HL-60 (cell line): ENCODE results near the gene ALOX12.

Experiments
- DNase-seq, 2 experiments: peaks; one replicate each; pipeline ENCODE4 v3.0.0-alpha.2; 2010 to 2020; ENCODE audit warnings: low read depth in 1 of 2, low spot score in 1 of 2
- H3K27ac ChIP-seq: fragments of 250-450 bp; sonication (Bioruptor Pico); replicated peaks from 2 replicates; pipeline ENCODE4 v1.5.1; 2020; ENCODE audit warnings: mild to moderate bottlenecking, moderate library complexity
- H3K27me3 ChIP-seq: fragments of 250-450 bp; sonication (Bioruptor Pico); 2 replicates; pipeline ENCODE4 v1.5.1; 2021; ENCODE audit warnings: mild to moderate bottlenecking, moderate library complexity; ENCODE audit not compliant: insufficient read depth, poor library complexity, severe bottlenecking
- H3K4me3 ChIP-seq: replicated peaks from 2 replicates; pipeline ENCODE4 v1.5.1; 2011; ENCODE audit warnings: mild to moderate bottlenecking, control low read depth, low read length; ENCODE audit not compliant: insufficient read depth
- CTCF ChIP-seq: IDR thresholded peaks from one replicate; pipeline ENCODE4 v1.5.1; 2011; ENCODE audit warnings: low read length, control low read depth, inconsistent platforms; ENCODE audit not compliant: insufficient read depth
- GABPA ChIP-seq: IDR thresholded peaks from 2 replicates; pipeline ENCODE4 v1.6.1; 2012; ENCODE audit warnings: low read depth
- POLR2AphosphoS5 ChIP-seq: IDR thresholded peaks from 2 replicates; pipeline ENCODE4 v1.6.1; 2012; ENCODE audit warnings: low read depth
- REST ChIP-seq: IDR thresholded peaks from 2 replicates; pipeline ENCODE4 v1.6.1; 2012; ENCODE audit warnings: low read depth; ENCODE audit not compliant: insufficient replicate concordance
- SPI1 ChIP-seq: IDR thresholded peaks from 2 replicates; pipeline ENCODE4 v1.6.1; 2012; ENCODE audit warnings: low read depth, mild to moderate bottlenecking, borderline replicate concordance

The ALOX12 gene

GRCh38 chr17:6997171-6997570 lies 1.3 kb downstream of the ALOX12 start:
- Histone ChIP-seq H3K27me3 (no peaks in the 10 kb centered on the region), H3K4me3 (no peak overlapping the region), H3K27ac (no peak overlapping the region)
- TF ChIP-seq SPI1 (no peak), REST (no peak), GABPA (no peak), CTCF (no peak), POLR2AphosphoS5 (no peak)
- no peak for DNase-seq

GRCh38 chr17:6998855-6999508 lies 3.1 kb downstream of the ALOX12 start:
- Histone ChIP-seq H3K27me3 (no peaks in the 10 kb centered on the region), H3K27ac (no peak overlapping the region), H3K4me3 (no peak overlapping the region)
- no peak for DNase-seq
- TF ChIP-seq REST (no peak), POLR2AphosphoS5 (no peak), CTCF (no peak), GABPA (no peak), SPI1 (no peak)

- Histone ChIP-seq H3K4me3 (no peak overlapping the region), H3K27me3 (no peaks in the 10 kb centered on the region), H3K27ac (no peak overlapping the region)
- DNase-seq, result no peak
- TF ChIP-seq CTCF, result no peak
- no peak for TF ChIP-seq REST
- TF ChIP-seq SPI1, result no peak
- no peak for TF ChIP-seq GABPA
- TF ChIP-seq POLR2AphosphoS5, result no peak
Measured at GRCh38 chr17:7001318-7001961, 5.6 kb downstream of the ALOX12 start.
